Neural crest cell (in vitro differentiated cells): ENCODE results near the gene OS9. TPM values are rescaled to one million over a fixed set of nuclear protein-coding genes. Genes with fewer than 3 reads are reported as not detected.

Experiments used
- DNase-seq: peaks from one replicate; pipeline ENCODE4 v3.0.0; 2021; ENCODE audit warnings: low read depth, mixed read lengths, low spot score
- H3K27ac Mint-ChIP-seq: one replicate; pipeline ENCODE4 v1.8.0; 2021; ENCODE audit warnings: mild to moderate bottlenecking, mixed read lengths; ENCODE audit not compliant: unreplicated experiment
- H3K27me3 Mint-ChIP-seq: 2 replicates; pipeline ENCODE4 v1.8.0; 2021; ENCODE audit warnings: low read depth, mild to moderate bottlenecking, mixed read lengths
- H3K36me3 Mint-ChIP-seq: 2 replicates; pipeline ENCODE4 v1.8.0; 2021; ENCODE audit warnings: low read depth, mild to moderate bottlenecking, mixed read lengths
- H3K4me1 Mint-ChIP-seq: 2 replicates; pipeline ENCODE4 v1.8.0; 2021; ENCODE audit warnings: mixed read lengths
- H3K4me3 Mint-ChIP-seq: one replicate; pipeline ENCODE4 v1.8.0; 2021; ENCODE audit warnings: mild to moderate bottlenecking, mixed read lengths
- H3K9me3 Mint-ChIP-seq: 2 replicates; pipeline ENCODE4 v1.8.0; 2021; ENCODE audit warnings: mixed read lengths
- total RNA-seq: library from RNA; stranded (reverse); gene quantifications from 2 replicates; pipeline ENCODE4 v1.2.1, GENCODE V29; 2021
- TF ChIP-seq, protein P1 (sequence below): fragments of 200-600 bp; sonication (generic); conservative IDR thresholded peaks from 2 replicates; pipeline ENCODE4 v1.5.0; 2021; ENCODE audit warnings: antibody characterized with exemption, mild to moderate bottlenecking

The OS9 gene
- total RNA-seq, 1 donor from 2014 or later, result 135 TPM

DNA sequence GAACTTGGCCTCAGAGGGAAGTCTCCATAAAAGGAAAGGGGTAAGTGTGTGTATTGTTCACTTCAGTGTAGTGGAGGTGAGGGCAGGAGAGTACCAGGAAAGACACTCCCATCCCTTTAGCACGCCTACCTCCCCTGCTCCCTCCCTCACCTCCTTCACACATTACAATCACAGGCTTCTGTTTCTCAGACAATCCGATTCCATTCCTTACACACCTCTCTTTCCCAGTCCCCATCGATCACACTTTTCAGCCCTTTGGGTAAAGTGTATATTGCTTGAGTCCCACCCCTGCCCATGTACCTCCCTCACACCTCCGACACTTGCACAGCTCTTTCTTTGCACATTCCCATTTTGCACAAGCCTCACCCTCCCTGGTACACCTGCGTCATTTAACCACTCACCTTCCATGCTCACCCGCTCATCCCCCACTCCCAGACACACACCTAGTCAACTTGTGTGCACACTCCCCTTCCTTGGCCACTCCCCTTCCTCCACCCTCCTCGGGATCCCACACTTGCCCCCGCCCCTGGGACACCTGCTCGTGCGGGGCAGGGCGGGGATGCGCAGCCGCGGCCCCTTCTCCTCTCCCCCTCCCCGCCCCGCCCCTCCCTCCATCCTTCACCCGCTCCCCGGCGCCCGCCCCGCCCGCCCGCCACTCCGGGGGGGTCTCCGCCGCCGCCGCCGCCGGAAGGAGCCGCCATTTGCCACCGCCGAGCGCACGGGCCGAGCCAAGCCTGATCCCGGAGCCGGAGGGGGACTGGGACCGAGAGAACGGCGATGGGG lies 60.7 kb downstream of the OS9 start, which contains the start of gene MARCHF9:
TSS of gene MARCHF9 (plus strand) at position 693 of the 783 bp plus-strand sequence. CDS start 426 bp downstream, outside the sequence.
- peak within 1 kb of the TSS; percentile 52 for H3K27ac Mint-ChIP-seq
- no peaks in the 10 kb centered on the region for H3K9me3 Mint-ChIP-seq
- TF ChIP-seq, protein P1, sequence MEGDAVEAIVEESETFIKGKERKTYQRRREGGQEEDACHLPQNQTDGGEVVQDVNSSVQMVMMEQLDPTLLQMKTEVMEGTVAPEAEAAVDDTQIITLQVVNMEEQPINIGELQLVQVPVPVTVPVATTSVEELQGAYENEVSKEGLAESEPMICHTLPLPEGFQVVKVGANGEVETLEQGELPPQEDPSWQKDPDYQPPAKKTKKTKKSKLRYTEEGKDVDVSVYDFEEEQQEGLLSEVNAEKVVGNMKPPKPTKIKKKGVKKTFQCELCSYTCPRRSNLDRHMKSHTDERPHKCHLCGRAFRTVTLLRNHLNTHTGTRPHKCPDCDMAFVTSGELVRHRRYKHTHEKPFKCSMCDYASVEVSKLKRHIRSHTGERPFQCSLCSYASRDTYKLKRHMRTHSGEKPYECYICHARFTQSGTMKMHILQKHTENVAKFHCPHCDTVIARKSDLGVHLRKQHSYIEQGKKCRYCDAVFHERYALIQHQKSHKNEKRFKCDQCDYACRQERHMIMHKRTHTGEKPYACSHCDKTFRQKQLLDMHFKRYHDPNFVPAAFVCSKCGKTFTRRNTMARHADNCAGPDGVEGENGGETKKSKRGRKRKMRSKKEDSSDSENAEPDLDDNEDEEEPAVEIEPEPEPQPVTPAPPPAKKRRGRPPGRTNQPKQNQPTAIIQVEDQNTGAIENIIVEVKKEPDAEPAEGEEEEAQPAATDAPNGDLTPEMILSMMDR, result no peak
- peak within 1 kb of the TSS; percentile 98 for H3K4me3 Mint-ChIP-seq
- H3K4me1 Mint-ChIP-seq, result peaks cover 53% of the 10 kb centered on the region
- H3K27me3 Mint-ChIP-seq, result peaks cover 51% of the 10 kb centered on the region
- no peak for DNase-seq
- H3K36me3 Mint-ChIP-seq, result peaks cover 19% of the 10 kb centered on the region

GRCh38 chr12:57755194-57755453 lies 61.2 kb downstream of the OS9 start:
- Mint-ChIP-seq H3K9me3 (no peaks in the 10 kb centered on the region), H3K4me1 (peaks cover 52% of the 10 kb centered on the region), H3K36me3 (peaks cover 19% of the 10 kb centered on the region), H3K27me3 (peaks cover 56% of the 10 kb centered on the region), H3K27ac (no peak overlapping the region), H3K4me3 (no peak overlapping the region)
- TF ChIP-seq, protein P1, result no peak
- no peak for DNase-seq

GRCh38 chr12:57755454-57756372 lies 61.8 kb downstream of the OS9 start:
- TF ChIP-seq, protein P1, result no peak
- Mint-ChIP-seq H3K9me3 (no peaks in the 10 kb centered on the region), H3K27ac (no peak overlapping the region), H3K4me1 (peaks cover 46% of the 10 kb centered on the region), H3K4me3 (peak overlapping the region; percentile 89), H3K36me3 (peaks cover 14% of the 10 kb centered on the region), H3K27me3 (peaks cover 61% of the 10 kb centered on the region)
- no peak for DNase-seq

- Mint-ChIP-seq H3K9me3 (no peaks in the 10 kb centered on the region), H3K27me3 (peaks cover 69% of the 10 kb centered on the region), H3K27ac (no peak overlapping the region), H3K4me1 (peaks cover 37% of the 10 kb centered on the region), H3K36me3 (peaks cover 5% of the 10 kb centered on the region), H3K4me3 (peak overlapping the region; percentile 89)
- peak; percentile 62 for DNase-seq
- TF ChIP-seq, protein P1, result peak; percentile 76
These were observed 62.7 kb downstream of the OS9 start for GRCh38 chr12:57756406-57757341.

- peaks cover 2% of the 10 kb centered on the region for H3K36me3 Mint-ChIP-seq
- H3K4me3 Mint-ChIP-seq, result peak overlapping the region; percentile 64
- no peak overlapping the region for H3K27ac Mint-ChIP-seq
- no peak for DNase-seq
- H3K9me3 Mint-ChIP-seq, result no peaks in the 10 kb centered on the region
- H3K4me1 Mint-ChIP-seq, result peaks cover 26% of the 10 kb centered on the region
- TF ChIP-seq, protein P1, result no peak
- H3K27me3 Mint-ChIP-seq, result peaks cover 71% of the 10 kb centered on the region
These were observed 63.8 kb downstream of the OS9 start for GRCh38 chr12:57757771-57758170.
